Measurements from ENCODE around the gene MUC4.

GRCh38 chr3:195849322-195850074, 37.8 kb upstream of the MUC4 start:
- TF ChIP-seq CTCF (IDR thresholded peaks at IDR 0.05) (peak in 2 of 6 experiments; percentile 14 to 22), EP300 (IDR thresholded peaks at IDR 0.05) (no peak), POLR2A (IDR thresholded peaks at IDR 0.05) (no peak)

Measured in upper lobe of left lung (tissue), 4 donors.